Measurements from ENCODE around the gene MAG.

GRCh38 chr19:35363001-35363590 lies 71.1 kb downstream of the MAG start:
- no peak for TF ChIP-seq EZH2 (IDR thresholded peaks at IDR 0.05)
- no peak for TF ChIP-seq POLR2AphosphoS5 (IDR thresholded peaks at IDR 0.05; ENCODE audit: borderline replicate concordance, low read depth, low read length)

Data from SK-N-MC (cell line).